Measurements from ENCODE around the gene TLE3. TPM values are rescaled to one million over a fixed set of nuclear protein-coding genes. Genes with fewer than 3 reads are reported as not detected.

Gene TLE3
- total RNA-seq, 1 experiment from 2014 or later = 98.2 TPM

DNA sequence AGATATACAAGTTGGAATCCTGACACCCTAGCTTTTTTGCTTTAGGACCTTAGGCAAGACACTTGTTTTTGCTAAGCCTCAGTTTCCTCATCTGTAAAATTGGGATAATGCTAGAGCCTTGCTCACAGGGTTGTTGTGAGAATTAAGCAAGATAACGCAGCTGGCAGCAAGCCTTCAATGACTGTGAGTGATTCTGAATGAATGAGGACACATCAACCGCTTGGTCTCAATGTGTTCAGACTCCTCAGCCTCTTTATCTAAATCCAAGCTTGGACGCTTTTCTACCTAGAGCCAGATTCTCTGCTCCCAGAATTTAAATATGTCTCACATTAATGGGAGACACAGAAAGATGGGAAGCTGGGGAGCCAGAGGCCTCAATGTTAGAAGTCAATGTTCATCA, 11.8 kb upstream of the TLE3 start:
- Histone ChIP-seq H3T11ph (ENCODE audit: low read length) (no peak overlapping the region), H3K27ac (ENCODE audit: insufficient read length, low read depth, low read length) (no peak overlapping the region), H2AFZ (ENCODE audit: low read length) (no peak overlapping the region), H3K79me2 (ENCODE audit: insufficient read depth, low read length) (no peaks in the 10 kb centered on the region), H3K4ac (ENCODE audit: low read depth, low read length) (no peak overlapping the region), H2BK20ac (ENCODE audit: low read depth, low read length, poor library complexity, severe bottlenecking) (no peak overlapping the region), H4K8ac (replicated peaks; ENCODE audit: insufficient read length, low read depth, low read length) (no peak overlapping the region), H3K14ac (ENCODE audit: insufficient read depth, low read length) (no peak overlapping the region), H3K4me2 (ENCODE audit: insufficient read depth, insufficient read length, low read length) (no peak overlapping the region), H4K5ac (ENCODE audit: insufficient read length, low read depth, low read length) (no peak overlapping the region), H4K20me1 (ENCODE audit: control insufficient read depth, insufficient read depth, insufficient read length) (no peaks in the 10 kb centered on the region), H2BK15ac (ENCODE audit: low read depth, low read length) (no peak overlapping the region), H2AK5ac (ENCODE audit: insufficient read length, low read length) (no peak overlapping the region), H2BK12ac (ENCODE audit: insufficient read length, low read depth, low read length) (no peak overlapping the region), H2BK120ac (ENCODE audit: low read depth, low read length, poor library complexity, severe bottlenecking) (no peak overlapping the region), H2BK5ac (ENCODE audit: insufficient read length, low read length) (no peak overlapping the region), H3K79me1 (ENCODE audit: insufficient read depth, low read depth, low read length, poor library complexity, severe bottlenecking) (no peaks in the 10 kb centered on the region), H3K9ac (ENCODE audit: extremely low read depth, insufficient read length, low read length) (no peak overlapping the region), H3K4me1 (ENCODE audit: insufficient read depth, low read length) (no peaks in the 10 kb centered on the region; the same call in 1 of the 2 replicates), H3K27me3 (ENCODE audit: insufficient read depth, low read length) (no peaks in the 10 kb centered on the region), H3K18ac (ENCODE audit: insufficient read length, low read depth, low read length) (no peak overlapping the region), H3K9me3 (ENCODE audit: control insufficient read depth, low read depth, low read length) (no peaks in the 10 kb centered on the region), H3K56ac (ENCODE audit: insufficient read length, low read depth, low read length) (no peak overlapping the region), H3K23ac (ENCODE audit: insufficient read length, low read depth, low read length) (no peak overlapping the region), H3K23me2 (ENCODE audit: insufficient read length, low read depth, low read length, poor library complexity, severe bottlenecking) (no peaks in the 10 kb centered on the region), H4K91ac (ENCODE audit: insufficient read length, low read depth, low read length) (no peak overlapping the region)
- no peaks in the 10 kb centered on the region; a peak in 1 of 5 replicates for H3K9me3 Mint-ChIP-seq
- H3K4me1 Mint-ChIP-seq = peaks cover 24 to 30% of the 10 kb centered on the region in 2 experiments
- no peak overlapping the region for H3K27ac Mint-ChIP-seq
- TF ChIP-seq, protein P1, sequence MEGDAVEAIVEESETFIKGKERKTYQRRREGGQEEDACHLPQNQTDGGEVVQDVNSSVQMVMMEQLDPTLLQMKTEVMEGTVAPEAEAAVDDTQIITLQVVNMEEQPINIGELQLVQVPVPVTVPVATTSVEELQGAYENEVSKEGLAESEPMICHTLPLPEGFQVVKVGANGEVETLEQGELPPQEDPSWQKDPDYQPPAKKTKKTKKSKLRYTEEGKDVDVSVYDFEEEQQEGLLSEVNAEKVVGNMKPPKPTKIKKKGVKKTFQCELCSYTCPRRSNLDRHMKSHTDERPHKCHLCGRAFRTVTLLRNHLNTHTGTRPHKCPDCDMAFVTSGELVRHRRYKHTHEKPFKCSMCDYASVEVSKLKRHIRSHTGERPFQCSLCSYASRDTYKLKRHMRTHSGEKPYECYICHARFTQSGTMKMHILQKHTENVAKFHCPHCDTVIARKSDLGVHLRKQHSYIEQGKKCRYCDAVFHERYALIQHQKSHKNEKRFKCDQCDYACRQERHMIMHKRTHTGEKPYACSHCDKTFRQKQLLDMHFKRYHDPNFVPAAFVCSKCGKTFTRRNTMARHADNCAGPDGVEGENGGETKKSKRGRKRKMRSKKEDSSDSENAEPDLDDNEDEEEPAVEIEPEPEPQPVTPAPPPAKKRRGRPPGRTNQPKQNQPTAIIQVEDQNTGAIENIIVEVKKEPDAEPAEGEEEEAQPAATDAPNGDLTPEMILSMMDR (conservative IDR thresholded peaks at IDR 0.05) = no peak
- no peak overlapping the region for H3K4me3 Mint-ChIP-seq
- peaks cover 49% of the 10 kb centered on the region for H3K27me3 Mint-ChIP-seq (ENCODE audit: low read depth)
- no CpG with 5 or more reads among the region's 3 CpGs for WGBS (ENCODE audit: extremely low coverage, insufficient read length, low lambda C conversion rate)
- H3K36me3 Mint-ChIP-seq (ENCODE audit: insufficient read depth in 1 of 3, low read depth in 3 of 3) = no peaks in the 10 kb centered on the region
- no peak for DNase-seq

Data from H9 (cell line).